H1 (cell line): ENCODE measurements around the gene RAB3IL1. TPM values are rescaled to one million over a fixed set of nuclear protein-coding genes. Genes with fewer than 3 reads are reported as not detected.

Experiments
- CTCF ChIA-PET: fragments of 300-600 bp; sonication (Branson Sonifier 250); formaldehyde crosslinking; loops from one replicate; lab custom pipeline; 2021; ENCODE audit not compliant: partially characterized antibody; lab: Charles Lee
- POLR2A ChIA-PET: fragments of 300-600 bp; sonication (Branson Sonifier 250); formaldehyde crosslinking; loops from one replicate; lab custom pipeline; 2021; ENCODE audit warnings: inconsistent platforms; ENCODE audit not compliant: partially characterized antibody; lab: Charles Lee
- DNase-seq, 2 experiments: peaks; one replicate each; pipeline versions ENCODE4 v3.0.0 to v3.0.0-alpha.2; 2010 to 2022; ENCODE audit warnings: low spot score in 2 of 2, low read depth in 1 of 2, mixed read lengths in 1 of 2
- FAIRE-seq: peaks from 2 replicates; lab custom pipeline; 2011; peaks lifted over from hg19 to GRCh38; lab: Jason Lieb, UNC
- H2AFZ ChIP-seq: 2 replicates; pipeline ENCODE4 v1.8.1; 2012; ENCODE audit warnings: low read length, inconsistent platforms
- H2AK5ac ChIP-seq: 2 replicates; pipeline ENCODE4 v1.6.1; 2013; ENCODE audit warnings: low read depth, low read length
- H2BK120ac ChIP-seq: replicated peaks from 2 replicates; pipeline ENCODE3; 2013; ENCODE audit warnings: low read depth, low read length, inconsistent platforms
- H2BK12ac ChIP-seq: 2 replicates; pipeline ENCODE4 v1.6.1; 2013; ENCODE audit warnings: low read depth, low read length
- H2BK15ac ChIP-seq: 2 replicates; pipeline ENCODE4 v1.6.1; 2013; ENCODE audit warnings: low read length
- H2BK20ac ChIP-seq: 2 replicates; pipeline ENCODE4 v1.6.1; 2013; ENCODE audit warnings: low read length
- H2BK5ac ChIP-seq: 2 replicates; pipeline ENCODE4 v1.6.1; 2013; ENCODE audit warnings: low read depth, low read length
- H3K14ac ChIP-seq: 2 replicates; pipeline ENCODE4 v1.6.1; 2013; ENCODE audit warnings: inconsistent platforms; ENCODE audit not compliant: insufficient read length
- H3K18ac ChIP-seq: 2 replicates; pipeline ENCODE4 v1.6.1; 2013; ENCODE audit warnings: low read length; ENCODE audit errors: extremely low read depth
- H3K23ac ChIP-seq: 2 replicates; pipeline ENCODE4 v1.6.1; 2013; ENCODE audit warnings: inconsistent platforms; ENCODE audit not compliant: insufficient read length
- H3K23me2 ChIP-seq: 2 replicates; pipeline ENCODE4 v1.6.1; 2013; ENCODE audit warnings: low read depth, low read length
- H3K27ac ChIP-seq: 2 replicates; pipeline ENCODE4 v1.6.1; 2011; ENCODE audit warnings: low read depth, low read length, inconsistent platforms
- H3K27me3 ChIP-seq, 4 experiments: replicated peaks in 1 of 4; 1 replicate in 1 of 4; 2 replicates in 3 of 4; pipeline versions ENCODE4 v1.6.1 to v1.8.1; 2011 to 2013; ENCODE audit warnings: low read length in 3 of 4, mild to moderate bottlenecking in 3 of 4, inconsistent platforms in 2 of 4, mixed read lengths in 2 of 4, moderate library complexity in 1 of 4; ENCODE audit not compliant: control insufficient read depth in 3 of 4, insufficient read depth in 3 of 4; ENCODE audit errors: extremely low read depth in 1 of 4
- H3K36me3 ChIP-seq, 4 experiments: 2 replicates each; pipeline versions ENCODE4 v1.6.1 to v1.8.1; 2011 to 2013; ENCODE audit warnings: mild to moderate bottlenecking in 4 of 4, low read length in 3 of 4, moderate library complexity in 2 of 4, control low read depth in 1 of 4, inconsistent platforms in 1 of 4; ENCODE audit not compliant: insufficient read depth in 4 of 4, control insufficient read depth in 2 of 4
- H3K4ac ChIP-seq: replicated peaks from 2 replicates; pipeline ENCODE3; 2013; ENCODE audit warnings: low read length, low read depth, mixed read lengths, inconsistent platforms; ENCODE audit not compliant: insufficient read length
- H3K4me1 ChIP-seq, 4 experiments: replicated peaks in 1 of 4; 1 replicate in 1 of 4; 2 replicates in 3 of 4; pipeline versions ENCODE4 v1.6.1 to v1.8.1; 2011 to 2013; ENCODE audit warnings: low read length in 3 of 4, inconsistent platforms in 2 of 4, mixed read lengths in 1 of 4; ENCODE audit not compliant: insufficient read depth in 4 of 4, control insufficient read depth in 3 of 4
- H3K4me2 ChIP-seq, 2 experiments: 2 replicates each; pipeline versions ENCODE4 v1.6.1 to v1.8.1; 2011 to 2013; ENCODE audit warnings: low read depth in 2 of 2, low read length in 2 of 2, control low read depth in 1 of 2, inconsistent platforms in 1 of 2, mild to moderate bottlenecking in 1 of 2; ENCODE audit not compliant: insufficient read depth in 1 of 2
- H3K4me3 ChIP-seq, 4 experiments: fragments of 200-600, 300-600 bp in 1 of 4; sonication (generic), shearing (Covaris generic), sonication (Bioruptor Twin) in 1 of 4; 2 replicates each; pipeline versions ENCODE4 v1.5.1 to v1.8.1; 2011 to 2016; ENCODE audit warnings: low read length in 4 of 4, low read depth in 3 of 4, control low read depth in 2 of 4, inconsistent platforms in 2 of 4, mild to moderate bottlenecking in 2 of 4, mixed read lengths in 1 of 4, moderate library complexity in 1 of 4; ENCODE audit not compliant: insufficient read depth in 2 of 4; ENCODE audit errors: extremely low read depth in 1 of 4
- H3K56ac ChIP-seq: replicated peaks from 2 replicates; pipeline ENCODE3; 2013; ENCODE audit warnings: low read depth, mild to moderate bottlenecking, mixed read lengths, low read length, inconsistent platforms; ENCODE audit not compliant: insufficient read length
- H3K79me1 ChIP-seq: 2 replicates; pipeline ENCODE4 v1.6.1; 2013; ENCODE audit warnings: low read depth, low read length, control low read depth
- H3K79me2 ChIP-seq, 2 experiments: 2 replicates each; pipeline versions ENCODE4 v1.6.1 to v1.8.1; 2012 to 2013; ENCODE audit warnings: low read length in 2 of 2, mild to moderate bottlenecking in 2 of 2, inconsistent platforms in 1 of 2; ENCODE audit not compliant: insufficient read depth in 2 of 2, control insufficient read depth in 1 of 2
- H3K9ac ChIP-seq, 4 experiments: replicated peaks in 1 of 4; 1 replicate in 1 of 4; 2 replicates in 3 of 4; pipeline versions ENCODE4 v1.6.1 to v1.8.1; 2011 to 2013; ENCODE audit warnings: low read depth in 3 of 4, low read length in 3 of 4, control low read depth in 2 of 4, mild to moderate bottlenecking in 2 of 4, moderate library complexity in 2 of 4, inconsistent platforms in 1 of 4; ENCODE audit errors: extremely low read depth in 1 of 4
- H3K9me3 ChIP-seq, 2 experiments: 2 replicates each; pipeline versions ENCODE4 v1.6.1 to v1.8.1; 2012 to 2013; ENCODE audit warnings: mild to moderate bottlenecking in 2 of 2, moderate library complexity in 2 of 2, control low read depth in 1 of 2, inconsistent platforms in 1 of 2, low read depth in 1 of 2, low read length in 1 of 2, mixed read lengths in 1 of 2; ENCODE audit not compliant: insufficient read depth in 2 of 2
- H4K20me1 ChIP-seq, 2 experiments: replicated peaks in 1 of 2; 2 replicates each; pipeline versions ENCODE3 to v1.8.1; 2011 to 2013; ENCODE audit warnings: inconsistent platforms in 2 of 2, low read length in 2 of 2, mild to moderate bottlenecking in 1 of 2; ENCODE audit not compliant: insufficient read depth in 2 of 2, control insufficient read depth in 1 of 2
- H4K5ac ChIP-seq: 2 replicates; pipeline ENCODE4 v1.6.1; 2013; ENCODE audit warnings: low read length, low read depth, mixed read lengths, inconsistent platforms; ENCODE audit not compliant: insufficient read length
- H4K8ac ChIP-seq: 2 replicates; pipeline ENCODE4 v1.8.0; 2013; ENCODE audit warnings: mild to moderate bottlenecking, moderate library complexity, low read length, inconsistent platforms; ENCODE audit not compliant: insufficient read depth; ENCODE audit errors: extremely low read depth
- H4K91ac ChIP-seq: replicated peaks from 2 replicates; pipeline ENCODE3; 2013; ENCODE audit warnings: low read length, mixed read lengths, inconsistent platforms; ENCODE audit not compliant: insufficient read length
- E2F6 ChIP-seq: IDR thresholded peaks from 2 replicates; pipeline ENCODE4 v1.6.1; 2012; ENCODE audit warnings: inconsistent platforms
- EGR1 ChIP-seq: IDR thresholded peaks from 2 replicates; pipeline ENCODE4 v1.6.1; 2011; ENCODE audit warnings: low read depth, low read length, borderline replicate concordance
- EZH2 ChIP-seq: fragments of 200-600 bp; sonication (generic); IDR thresholded peaks from 2 replicates; pipeline ENCODE4 v1.7.1; 2012; ENCODE audit warnings: low read depth, mild to moderate bottlenecking, moderate library complexity, low read length, inconsistent platforms; ENCODE audit not compliant: severe bottlenecking
- JUND ChIP-seq: IDR thresholded peaks from 2 replicates; pipeline ENCODE4 v1.6.1; 2011; ENCODE audit warnings: mild to moderate bottlenecking, improper control_type of control experiment, low read length
- KDM5A ChIP-seq: fragments of 200-600 bp; IDR thresholded peaks from 2 replicates; pipeline ENCODE4 v1.7.1; 2012; ENCODE audit warnings: mild to moderate bottlenecking, low read length, inconsistent platforms, mixed read lengths
- NRF1 ChIP-seq: IDR thresholded peaks from 2 replicates; pipeline ENCODE4 v1.6.1; 2011; ENCODE audit warnings: mild to moderate bottlenecking, low read depth, low read length, improper control_type of control experiment
- POLR2A ChIP-seq, 2 experiments: IDR thresholded peaks; 1 replicate in 1 of 2; 2 replicates in 1 of 2; pipeline ENCODE4 v1.6.1; 2011; ENCODE audit warnings: low read depth in 2 of 2, low read length in 2 of 2, mild to moderate bottlenecking in 2 of 2; ENCODE audit errors: control extremely low read depth in 1 of 2
- POU5F1 ChIP-seq: IDR thresholded peaks from 2 replicates; pipeline ENCODE4 v1.6.1; 2011; ENCODE audit warnings: low read depth, mild to moderate bottlenecking, low read length, moderate library complexity
- SUZ12 ChIP-seq: fragments of 200-600 bp; sonication (generic); IDR thresholded peaks from 2 replicates; pipeline ENCODE4 v1.6.1; 2012; ENCODE audit warnings: mild to moderate bottlenecking, inconsistent platforms, low read length, moderate library complexity, mixed read lengths
- TAF7 ChIP-seq: optimal IDR thresholded peaks from 2 replicates; pipeline ENCODE3; 2011; ENCODE audit warnings: low read depth, mild to moderate bottlenecking, inconsistent platforms, low read length, moderate library complexity, borderline replicate concordance
- TCF12 ChIP-seq: IDR thresholded peaks from 2 replicates; pipeline ENCODE4 v1.6.1; 2011; ENCODE audit warnings: low read depth, mild to moderate bottlenecking, low read length
- TEAD4 ChIP-seq: IDR thresholded peaks from 2 replicates; pipeline ENCODE4 v1.6.1; 2012; ENCODE audit warnings: low read depth, low read length, inconsistent platforms, mixed read lengths
- USF2 ChIP-seq: IDR thresholded peaks from 2 replicates; pipeline ENCODE4 v1.6.1; 2011; ENCODE audit warnings: low read length, improper control_type of control experiment
- WGBS, 2 experiments: shearing (Covaris generic) in 1 of 2; methylation state at CpG; one replicate each; pipeline versions ENCODE4 v1.1.6 to v1.1.7; 2013 to 2015; ENCODE audit warnings: low lambda C conversion rate in 2 of 2, mixed read lengths in 2 of 2, inconsistent platforms in 1 of 2, low coverage in 1 of 2, missing lambda C conversion rate in 1 of 2; ENCODE audit not compliant: insufficient replicate concordance in 2 of 2, insufficient coverage in 1 of 2, insufficient read length in 1 of 2; ENCODE audit errors: extremely low coverage in 1 of 2, missing lambda C conversion rate in 1 of 2; 5-methylcytosine and 5-hydroxymethylcytosine counted together
- polyA plus RNA-seq, 7 experiments: library from polyadenylated mRNA; depleted of rRNA in 3 of 7; stranded (reverse) in 5 of 7; unstranded in 2 of 7; fragments of >200 nt in 5 of 7; fragments of 200-250 nt in 2 of 7; gene quantifications; 1 replicate in 5 of 7; 2 replicates in 1 of 7; 4 replicates in 1 of 7; pipeline versions ENCODE4 v1.2.1 to v1.2.3, GENCODE V29; 2011 to 2013; ENCODE audit warnings: missing spikeins in 2 of 7, mixed read lengths in 2 of 7
- total RNA-seq: library from RNA; stranded (reverse); fragmentation: NEBNext Ultra II Directional; extraction: Animal tissue kit (Norgen Biotek cat#: 25700); gene quantifications from 2 replicates; pipeline ENCODE4 v1.2.1, GENCODE V29; 2021

RAB3IL1 gene
- total and polyA plus RNA-seq, 2 of the 8 experiments (the other 6 are each of a cell fraction or from before 2014, with no cell fraction given): 6.8 to 7.9 TPM

- Histone ChIP-seq H2BK5ac (no peak overlapping the region), H3K4ac (no peak overlapping the region), H2BK12ac (no peak overlapping the region), H2AFZ (no peak overlapping the region), H3K4me1 (peaks cover 6 to 18% (median 16%) of the 10 kb centered on the region in 4 experiments), H3K4me3 (no peak overlapping the region), H3K9ac (no peak overlapping the region), H4K91ac (no peak overlapping the region), H4K5ac (no peak overlapping the region), H2BK20ac (no peak overlapping the region), H4K8ac (no peak overlapping the region), H3K56ac (no peak overlapping the region), H2BK15ac (no peak overlapping the region), H3K27me3 (no peaks in the 10 kb centered on the region), H2AK5ac (no peak overlapping the region), H3K23ac (no peak overlapping the region), H3K79me1 (no peaks in the 10 kb centered on the region), H3K36me3 (no peaks in the 10 kb centered on the region), H3K18ac (no peak overlapping the region), H3K4me2 (no peak overlapping the region), H4K20me1 (no peaks in the 10 kb centered on the region), H3K79me2 (no peaks in the 10 kb centered on the region), H3K23me2 (no peaks in the 10 kb centered on the region; the same call in 1 of the 2 replicates), H3K9me3 (no peaks in the 10 kb centered on the region), H3K27ac (no peak overlapping the region), H2BK120ac (no peak overlapping the region), H3K14ac (no peak overlapping the region)
- FAIRE-seq: no peak
- WGBS, 2 experiments: 92% methylated on average over 3 of the region's 3 CpGs; no CpG with 5 or more reads in 1 of the 2 experiments
- CTCF ChIA-PET: interaction anchor here (0.8 to 9.2 kb wide), 5 partner anchors 21 to 182 kb away, joined by 3 to 225 read pairs (median 4); no protein-coding TSS in a partner anchor
- peak in 1 of 2 experiments; percentile 34 for DNase-seq
- POLR2A ChIA-PET: interaction anchor here (0.6 to 3.7 kb wide), 3 partner anchors 13 to 254 kb away, joined by 3 to 13 read pairs (median 3); partner anchors contain the start of gene BEST1
- TF ChIP-seq JUND (no peak), POLR2A (IDR thresholded peaks at IDR 0.05; ENCODE audit: control extremely low read depth in 1 of 2, low read depth in 2 of 2, low read length in 2 of 2) (no peak), TAF7 (no peak), POU5F1 (no peak), EZH2 (no peak), EGR1 (no peak), USF2 (no peak), TCF12 (no peak), SUZ12 (no peak), E2F6 (no peak), NRF1 (no peak), KDM5A (no peak), TEAD4 (no peak)
These were observed 8.9 kb upstream of the RAB3IL1 start for GRCh38 chr11:61926235-61926634.
